Subcutaneous abdominal adipose tissue (tissue), 5 donors: Measurements from ENCODE around the gene HDAC11.
A peak's percentile ranks its signal among the peaks of the same experiment; 100 is the strongest.

Experiments
- H3K27ac ChIP-seq: one replicate; pipeline ENCODE4 v1.7.0; 2013; ENCODE audit warnings: low read depth, mild to moderate bottlenecking, inconsistent platforms, low read length, moderate library complexity
- H3K27me3 ChIP-seq, 5 donors: one replicate each; pipeline ENCODE4 v1.7.0; 2013; ENCODE audit warnings: low read length in 5 of 5, inconsistent platforms in 1 of 5; ENCODE audit not compliant: control insufficient read depth in 5 of 5, insufficient read depth in 4 of 5
- H3K36me3 ChIP-seq, 5 donors: one replicate each; pipeline ENCODE4 v1.7.0; 2013; ENCODE audit warnings: low read length in 5 of 5; ENCODE audit not compliant: control insufficient read depth in 5 of 5, insufficient read depth in 5 of 5
- H3K4me1 ChIP-seq, 5 donors: one replicate each; pipeline ENCODE4 v1.7.0; 2013; ENCODE audit warnings: low read length in 5 of 5, mild to moderate bottlenecking in 3 of 5, moderate library complexity in 1 of 5; ENCODE audit not compliant: control insufficient read depth in 5 of 5, insufficient read depth in 5 of 5
- H3K4me3 ChIP-seq, 5 donors: one replicate each; pipeline ENCODE4 v1.7.0; 2013; ENCODE audit warnings: low read length in 5 of 5, low read depth in 1 of 5
- H3K9ac ChIP-seq, 5 donors: one replicate each; pipeline ENCODE4 v1.7.0; 2013; ENCODE audit warnings: low read length in 5 of 5, mild to moderate bottlenecking in 4 of 5, moderate library complexity in 3 of 5
- H3K9me3 ChIP-seq, 5 donors: one replicate each; pipeline ENCODE4 v1.7.0; 2013; ENCODE audit warnings: low read length in 5 of 5; ENCODE audit not compliant: control insufficient read depth in 5 of 5
- donor health status: healthy.
- donor health status: healthy.
- donor health status: healthy.
- donor health status: healthy.
- donor health status: healthy.

HDAC11 gene

GRCh38 chr3:13539292-13539638, 59.2 kb downstream of the HDAC11 start:
- H3K4me1 ChIP-seq, result peaks cover 14 to 61% (median 44%) of the 10 kb centered on the region in 5 donors
- peak overlapping the region; percentile 62 for H3K27ac ChIP-seq

GRCh38 chr3:13539671-13540070, 59.6 kb downstream of the HDAC11 start:
- H3K4me1 ChIP-seq, result peaks cover 14 to 64% (median 47%) of the 10 kb centered on the region in 5 donors
- H3K9ac ChIP-seq, result no peak overlapping the region
- peaks cover 0 to 9% (median 4%) of the 10 kb centered on the region in 5 donors for H3K9me3 ChIP-seq
- no peaks in the 10 kb centered on the region for H3K36me3 ChIP-seq
- no peak overlapping the region for H3K4me3 ChIP-seq
- H3K27me3 ChIP-seq, result peaks cover 0 to 5% (median 0%) of the 10 kb centered on the region in 5 donors
- no peak overlapping the region for H3K27ac ChIP-seq

More at GRCh38 chr3:13539292-13539638, 59.2 kb downstream of the HDAC11 start:
- H3K36me3 ChIP-seq, result no peaks in the 10 kb centered on the region
- no peak overlapping the region for H3K4me3 ChIP-seq
- no peak overlapping the region for H3K9ac ChIP-seq
- peaks cover 0 to 5% (median 0%) of the 10 kb centered on the region in 5 donors for H3K27me3 ChIP-seq
- H3K9me3 ChIP-seq, result peaks cover 0 to 9% (median 4%) of the 10 kb centered on the region in 5 donors

GRCh38 chr3:13540297-13540995, 60.3 kb downstream of the HDAC11 start:
- Histone ChIP-seq H3K9ac (peak overlapping the region in 1 of 5 donors; percentile 14), H3K27ac (no peak overlapping the region), H3K4me3 (no peak overlapping the region), H3K27me3 (peaks cover 0 to 5% (median 0%) of the 10 kb centered on the region in 5 donors), H3K9me3 (peaks cover 0 to 9% (median 4%) of the 10 kb centered on the region in 5 donors), H3K4me1 (peaks cover 17 to 71% (median 51%) of the 10 kb centered on the region in 5 donors), H3K36me3 (no peaks in the 10 kb centered on the region)

GRCh38 chr3:13541691-13542090, 61.6 kb downstream of the HDAC11 start:
- H3K36me3 ChIP-seq, result no peaks in the 10 kb centered on the region
- H3K27me3 ChIP-seq, result peaks cover 0 to 5% (median 0%) of the 10 kb centered on the region in 5 donors
- no peak overlapping the region for H3K27ac ChIP-seq
- H3K4me1 ChIP-seq, result peaks cover 17 to 68% (median 54%) of the 10 kb centered on the region in 5 donors
- H3K4me3 ChIP-seq, result no peak overlapping the region
- H3K9me3 ChIP-seq, result peaks cover 0 to 9% (median 4%) of the 10 kb centered on the region in 5 donors
- H3K9ac ChIP-seq, result no peak overlapping the region

GRCh38 chr3:13542142-13542541, 62.0 kb downstream of the HDAC11 start:
- Histone ChIP-seq H3K27me3 (peaks cover 0 to 5% (median 0%) of the 10 kb centered on the region in 5 donors), H3K4me1 (peaks cover 17 to 68% (median 54%) of the 10 kb centered on the region in 5 donors), H3K9me3 (peaks cover 0 to 9% (median 4%) of the 10 kb centered on the region in 5 donors), H3K9ac (no peak overlapping the region), H3K36me3 (no peaks in the 10 kb centered on the region), H3K27ac (peak overlapping the region; percentile 82), H3K4me3 (no peak overlapping the region)

- peaks cover 0 to 7% (median 5%) of the 10 kb centered on the region in 5 donors for H3K27me3 ChIP-seq
- H3K36me3 ChIP-seq, result no peaks in the 10 kb centered on the region
- H3K9me3 ChIP-seq, result peaks cover 0 to 9% (median 4%) of the 10 kb centered on the region in 5 donors
- H3K9ac ChIP-seq, result peak overlapping the region in 3 of 5 donors; percentile 58 to 94 (median 70)
- H3K27ac ChIP-seq, result peak overlapping the region; percentile 82
- H3K4me3 ChIP-seq, result no peak overlapping the region
- peaks cover 15 to 70% (median 56%) of the 10 kb centered on the region in 5 donors for H3K4me1 ChIP-seq
Measured at GRCh38 chr3:13543253-13543652, 63.1 kb downstream of the HDAC11 start.

GRCh38 chr3:13544293-13544831, 64.3 kb downstream of the HDAC11 start:
- peaks cover 0 to 9% (median 4%) of the 10 kb centered on the region in 5 donors for H3K9me3 ChIP-seq
- no peaks in the 10 kb centered on the region for H3K36me3 ChIP-seq
- H3K4me1 ChIP-seq, result peaks cover 10 to 69% (median 60%) of the 10 kb centered on the region in 5 donors
- peak overlapping the region; percentile 82 for H3K27ac ChIP-seq
- peaks cover 0 to 11% (median 5%) of the 10 kb centered on the region in 5 donors for H3K27me3 ChIP-seq
- H3K9ac ChIP-seq, result peak overlapping the region in 2 of 5 donors; percentile 41 to 70
- no peak overlapping the region for H3K4me3 ChIP-seq

- Histone ChIP-seq H3K9me3 (peaks cover 0 to 9% (median 4%) of the 10 kb centered on the region in 5 donors), H3K4me1 (peaks cover 10 to 69% (median 62%) of the 10 kb centered on the region in 5 donors), H3K27me3 (peaks cover 0 to 11% (median 5%) of the 10 kb centered on the region in 5 donors), H3K4me3 (no peak overlapping the region), H3K36me3 (no peaks in the 10 kb centered on the region), H3K9ac (peak overlapping the region in 1 of 5 donors; percentile 26), H3K27ac (peak overlapping the region; percentile 82)
Measured at GRCh38 chr3:13544951-13545651, 65.0 kb downstream of the HDAC11 start.

- Histone ChIP-seq H3K27me3 (peaks cover 0 to 12% (median 5%) of the 10 kb centered on the region in 5 donors), H3K27ac (peak overlapping the region; percentile 82), H3K4me3 (no peak overlapping the region), H3K9me3 (peaks cover 0 to 9% (median 4%) of the 10 kb centered on the region in 5 donors), H3K4me1 (peaks cover 9 to 70% (median 62%) of the 10 kb centered on the region in 5 donors), H3K9ac (peak overlapping the region in 1 of 5 donors; percentile 21), H3K36me3 (no peaks in the 10 kb centered on the region)
Measured at GRCh38 chr3:13545952-13546454, 65.9 kb downstream of the HDAC11 start.
